Stimulated activated CD4-positive, alpha-beta T cell treated with anti-CD3 and anti-CD28 coated beads, Interleukin-15, amount 100 ng/mL, for 24 hours (primary cell): Measurements from ENCODE around the gene DNAJC8.

ENCODE experiments used
- DNase-seq: peaks from one replicate; pipeline ENCODE4 v3.0.0-alpha.2; 2020

Gene DNAJC8, protein sequence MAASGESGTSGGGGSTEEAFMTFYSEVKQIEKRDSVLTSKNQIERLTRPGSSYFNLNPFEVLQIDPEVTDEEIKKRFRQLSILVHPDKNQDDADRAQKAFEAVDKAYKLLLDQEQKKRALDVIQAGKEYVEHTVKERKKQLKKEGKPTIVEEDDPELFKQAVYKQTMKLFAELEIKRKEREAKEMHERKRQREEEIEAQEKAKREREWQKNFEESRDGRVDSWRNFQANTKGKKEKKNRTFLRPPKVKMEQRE

DNA sequence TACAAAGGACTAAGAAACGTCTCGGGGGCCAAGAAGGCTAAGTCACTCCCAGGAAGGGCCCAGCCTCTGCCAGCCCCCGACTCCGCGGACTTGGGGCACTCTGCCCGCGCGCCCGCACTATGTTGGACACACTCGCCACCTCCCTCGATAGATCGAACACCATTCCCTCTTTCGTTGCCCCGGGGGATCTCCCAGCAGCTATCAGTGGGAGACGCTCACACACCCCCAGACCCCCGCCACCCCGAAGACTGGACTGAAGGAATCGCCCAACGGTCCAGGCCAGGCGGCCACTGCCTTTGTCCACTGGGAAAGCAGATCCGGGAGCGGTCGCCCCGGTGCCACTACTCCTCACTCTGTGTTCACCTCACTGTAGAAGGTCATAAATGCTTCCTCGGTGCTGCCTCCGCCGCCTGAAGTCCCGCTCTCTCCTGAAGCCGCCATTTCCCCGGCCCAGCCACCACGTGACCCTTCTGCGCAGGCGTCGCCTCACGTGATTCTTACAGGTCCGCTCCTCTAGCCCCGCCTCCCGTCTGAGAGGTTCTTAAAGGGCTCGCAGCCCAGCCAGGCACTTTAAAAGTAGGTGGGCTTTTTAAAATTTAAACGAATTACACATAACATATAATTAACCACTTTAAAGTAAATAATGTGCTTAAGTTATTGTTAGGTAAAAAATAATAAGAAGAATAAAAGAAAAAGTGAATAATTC lies at the start of gene DNAJC8:
DNAJC8 (minus strand) TSS at position 472 of the 706 bp plus-strand sequence; CDS start at position 441, 31 bp downstream.
- peak; percentile 98 for DNase-seq

DNA sequence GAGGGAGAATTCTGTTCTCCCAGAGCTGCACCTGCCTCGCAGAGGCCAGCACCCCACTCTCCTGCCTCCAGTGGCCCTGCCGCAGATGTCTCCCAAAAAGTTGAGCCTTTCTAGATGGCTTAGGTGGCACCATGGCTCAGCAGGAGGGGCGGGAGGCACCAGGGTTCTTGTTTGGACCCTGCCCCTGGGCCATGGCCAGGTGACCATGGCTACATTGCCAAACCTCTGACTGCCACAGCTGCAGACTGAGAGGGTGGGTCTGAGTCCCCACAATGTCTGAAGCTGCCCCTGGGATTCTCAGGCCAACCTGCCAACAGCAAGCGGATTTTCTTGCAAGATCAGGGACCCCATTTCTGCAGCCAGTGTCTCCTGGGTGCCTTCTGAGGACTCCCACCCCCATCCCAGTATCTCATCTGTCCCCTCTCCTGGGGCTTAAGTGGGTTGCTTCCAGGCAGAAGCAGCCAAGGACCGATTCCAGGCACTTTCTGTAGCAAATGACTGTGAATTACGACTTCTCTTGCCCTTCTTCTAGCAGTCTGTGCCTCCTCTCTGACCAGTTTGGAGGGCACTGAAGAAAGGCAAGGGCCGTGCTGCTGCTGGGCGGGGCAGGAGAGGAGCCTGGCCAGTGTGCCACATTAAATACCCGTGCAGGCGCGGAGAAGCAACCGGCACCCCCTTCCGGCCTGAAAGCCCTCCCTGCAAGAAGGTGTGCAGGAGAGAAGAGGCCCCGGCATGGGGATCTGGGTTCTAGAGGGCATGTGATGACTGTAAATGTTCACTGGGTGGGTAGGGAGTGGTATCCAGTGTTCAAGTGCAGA lies 49.0 kb upstream of the DNAJC8 start:
- DNase-seq: no peak

DNA sequence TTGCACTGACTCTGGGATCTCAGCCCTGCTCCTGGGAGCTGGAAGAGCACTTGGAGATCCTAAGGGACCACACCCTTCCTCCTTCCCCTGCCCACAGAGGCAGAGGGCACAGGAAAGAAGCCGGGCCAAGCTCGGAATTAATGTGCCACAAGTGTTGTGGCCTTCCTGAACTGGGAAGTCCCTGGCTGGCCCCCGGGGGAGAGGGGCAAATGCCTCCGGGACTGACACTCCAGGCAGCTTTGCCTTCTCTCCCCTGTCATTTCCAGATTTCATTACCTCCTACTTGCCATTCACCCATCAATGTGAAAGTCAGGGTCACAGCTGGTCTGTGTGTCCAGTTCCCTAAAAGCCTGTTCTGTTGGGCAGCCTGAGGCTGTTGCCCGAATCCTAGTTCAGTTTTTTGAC lies 48.1 kb upstream of the DNAJC8 start:
- DNase-seq: no peak

DNA sequence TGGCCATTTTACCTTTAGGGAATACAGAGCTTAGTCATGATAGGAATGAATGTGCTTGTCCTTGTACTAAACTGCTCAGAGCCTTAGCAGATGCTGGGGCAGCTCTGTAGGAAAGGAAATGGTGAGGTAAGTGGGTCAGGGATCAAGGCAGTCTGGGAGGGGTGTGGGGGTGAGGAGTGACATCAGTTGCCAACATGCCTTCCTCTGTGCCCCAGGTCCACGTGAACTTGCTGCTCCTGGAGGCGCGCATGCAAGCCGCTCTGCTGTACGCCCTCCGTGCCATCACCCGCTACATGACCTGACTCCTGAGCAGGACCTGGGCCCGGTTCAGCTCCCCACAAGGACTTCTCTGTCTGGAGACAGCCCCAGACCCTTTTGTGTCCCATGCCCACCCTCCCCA lies 47.7 kb upstream of the DNAJC8 start:
- DNase-seq: no peak

DNA sequence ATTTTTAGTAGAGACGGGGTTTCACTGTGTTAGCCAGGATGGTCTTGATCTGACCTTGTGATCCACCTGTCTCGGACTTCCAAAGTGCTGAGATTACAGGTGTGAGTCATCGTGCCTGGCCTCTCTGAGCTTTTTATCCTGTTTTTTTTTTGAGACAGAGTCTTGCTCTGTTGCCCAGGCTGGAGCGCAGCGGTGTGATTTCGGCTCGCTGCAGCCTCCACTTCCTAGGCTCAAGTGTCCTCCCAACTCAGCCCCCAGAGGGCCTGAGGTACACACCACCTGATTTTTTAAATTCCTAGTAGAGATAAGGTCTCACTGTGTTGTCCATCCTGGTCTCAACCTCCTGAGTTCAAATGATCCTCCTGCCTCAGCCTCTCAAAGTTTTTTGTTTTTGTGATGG lies 46.9 kb upstream of the DNAJC8 start:
- DNase-seq: no peak

DNA sequence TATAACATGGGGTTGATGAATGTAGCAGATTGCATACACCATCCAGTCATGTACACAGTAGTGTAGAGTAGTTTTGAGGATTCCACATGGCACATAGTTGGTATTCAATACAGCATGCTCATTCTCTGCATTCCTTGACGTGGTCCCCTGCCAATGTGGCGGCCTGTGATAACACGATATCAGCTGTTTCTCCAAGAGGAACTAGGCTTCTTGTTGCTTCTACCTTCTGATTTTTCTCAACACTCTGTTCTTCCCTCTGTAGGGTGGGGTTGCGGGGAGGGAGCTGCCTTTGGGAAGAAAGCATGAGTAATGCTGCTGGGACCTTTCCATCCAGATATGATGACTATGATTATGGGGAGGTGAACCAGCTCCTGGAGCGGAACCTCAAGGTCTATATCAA lies 45.9 kb upstream of the DNAJC8 start:
- no peak for DNase-seq

DNA sequence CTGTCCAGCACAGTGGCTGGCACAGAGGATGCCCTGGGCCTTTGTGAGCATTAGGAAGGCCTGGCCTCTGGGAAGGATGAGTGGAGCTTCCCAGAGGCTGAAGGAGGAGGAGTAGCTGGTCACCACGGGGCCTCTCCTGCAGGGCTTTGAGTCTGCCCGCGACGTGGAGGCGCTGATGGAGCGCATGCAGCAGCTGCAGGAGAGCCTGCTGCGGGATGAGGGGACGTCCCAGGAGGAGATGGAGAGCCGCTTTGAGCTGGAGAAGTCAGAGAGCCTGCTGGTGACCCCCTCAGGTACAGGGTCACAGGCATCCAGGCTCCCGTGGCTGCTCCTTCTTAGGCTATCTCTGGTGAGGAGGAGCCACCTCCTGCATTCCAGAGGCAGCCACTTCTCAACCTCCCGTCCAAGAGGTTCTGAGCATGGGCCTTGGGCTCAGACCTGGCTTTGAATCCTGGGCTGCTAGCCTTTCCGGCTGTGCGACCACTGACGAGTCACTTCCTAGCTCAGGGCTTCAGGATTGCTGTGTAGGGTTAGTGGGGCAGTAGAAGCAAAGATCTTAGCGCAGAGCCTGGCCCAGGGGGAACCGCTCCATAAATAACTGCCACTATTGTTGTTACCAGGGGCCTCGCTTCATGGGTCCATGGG lies 40.5 kb upstream of the DNAJC8 start:
- DNase-seq: no peak

DNA sequence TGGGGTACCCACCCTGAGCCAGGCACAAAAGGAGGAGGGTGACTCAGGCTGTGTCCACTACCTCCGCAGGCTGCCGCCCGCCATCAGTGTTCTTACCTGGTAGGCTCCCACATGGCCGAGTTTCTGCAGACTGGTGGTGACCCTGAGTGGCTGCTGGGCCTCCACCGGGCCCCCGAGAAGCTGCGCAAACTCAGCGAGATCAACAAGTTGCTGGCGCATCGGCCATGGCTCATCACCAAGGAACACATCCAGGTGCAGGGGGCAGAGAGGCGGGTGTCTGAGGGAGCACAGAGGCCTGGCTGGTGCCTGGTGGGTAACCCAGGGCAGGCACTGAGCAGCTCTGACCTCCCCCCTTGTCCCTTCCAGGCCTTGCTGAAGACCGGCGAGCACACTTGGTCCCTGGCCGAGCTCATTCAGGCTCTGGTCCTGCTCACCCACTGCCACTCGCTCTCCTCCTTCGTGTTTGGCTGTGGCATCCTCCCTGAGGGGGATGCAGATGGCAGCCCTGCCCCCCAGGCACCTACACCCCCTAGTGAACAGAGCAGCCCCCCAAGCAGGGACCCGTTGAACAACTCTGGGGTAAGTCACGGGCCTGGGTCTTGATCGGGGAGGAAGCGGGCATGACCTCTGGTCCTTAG lies 39.5 kb upstream of the DNAJC8 start:
- no peak for DNase-seq

DNA sequence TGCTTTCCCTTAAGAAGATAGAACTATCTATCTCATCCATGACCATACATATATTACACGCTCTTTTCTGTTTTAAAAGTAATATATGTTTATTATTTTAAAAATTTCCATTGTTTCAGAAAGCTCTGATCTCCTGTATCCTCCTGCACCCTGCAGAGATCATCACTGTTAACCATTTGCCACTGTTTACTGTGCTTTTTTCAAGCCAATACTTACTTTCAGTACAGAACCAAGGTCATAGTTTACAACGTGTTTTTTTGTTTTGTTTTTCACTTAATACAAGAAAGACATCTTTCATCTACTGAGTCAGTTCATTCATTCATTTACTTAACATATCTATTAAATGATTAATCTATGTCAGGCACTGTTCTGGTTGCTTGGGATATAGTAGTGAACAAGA lies 36.7 kb upstream of the DNAJC8 start:
- DNase-seq: no peak

DNA sequence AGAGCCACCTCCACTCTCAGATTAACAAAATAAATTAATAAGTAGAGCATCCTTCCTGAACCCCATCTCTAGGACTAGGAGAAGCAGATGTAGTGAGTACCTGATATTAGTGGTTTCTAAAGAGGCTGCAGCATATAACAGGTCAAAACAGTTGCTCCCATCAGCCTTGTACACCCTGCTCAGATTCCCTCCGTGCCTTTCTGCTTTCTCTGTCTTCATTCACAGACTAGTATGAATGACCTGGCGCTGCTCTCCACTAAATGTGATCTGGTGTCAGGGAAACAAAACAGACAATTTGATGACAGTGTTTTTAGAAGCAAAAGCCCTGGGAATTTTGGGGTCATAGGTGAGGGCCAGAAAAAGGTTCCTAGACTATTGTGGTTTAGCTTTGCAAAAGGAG lies 34.8 kb upstream of the DNAJC8 start:
- no peak for DNase-seq

DNA sequence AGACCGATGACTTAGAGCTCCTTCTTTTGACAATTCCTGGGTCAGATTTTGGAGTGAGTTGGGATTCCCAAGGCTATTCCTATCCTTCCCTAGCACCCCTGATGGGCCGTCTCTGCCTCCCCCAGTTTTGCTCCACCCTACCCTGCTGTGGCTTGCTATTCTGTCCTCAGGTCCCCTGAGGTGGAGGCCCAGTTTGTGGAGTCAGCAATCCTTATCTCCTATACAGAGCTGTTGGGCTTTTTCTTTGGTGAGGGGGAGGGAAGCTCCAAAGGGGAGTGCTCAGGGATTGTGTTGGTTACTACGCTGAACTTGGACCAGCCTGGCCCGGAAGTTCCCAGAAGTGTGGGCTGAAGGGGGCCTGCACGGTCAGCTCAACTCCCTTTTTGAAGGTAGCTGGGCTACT lies 34.1 kb upstream of the DNAJC8 start:
- DNase-seq: no peak

DNA sequence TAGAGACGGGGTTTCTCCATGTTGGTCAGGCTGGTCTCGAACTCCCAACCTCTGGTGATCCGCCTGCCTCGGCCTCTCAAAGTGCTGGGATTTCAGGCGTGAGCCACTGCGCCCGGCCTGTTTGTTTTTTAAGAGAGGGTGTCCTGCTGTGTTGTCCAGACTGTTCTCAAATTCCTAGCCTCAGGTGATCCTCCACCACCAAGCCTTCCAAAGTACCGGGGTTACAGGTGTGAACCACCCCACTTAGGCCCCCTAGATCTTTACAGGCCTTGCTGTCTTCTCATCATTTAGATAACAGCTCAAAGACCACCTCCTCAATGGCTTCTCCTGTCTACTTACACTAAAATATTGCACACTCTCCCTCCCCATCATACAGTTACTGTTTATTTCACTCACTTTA lies 32.7 kb upstream of the DNAJC8 start:
- no peak for DNase-seq

DNA sequence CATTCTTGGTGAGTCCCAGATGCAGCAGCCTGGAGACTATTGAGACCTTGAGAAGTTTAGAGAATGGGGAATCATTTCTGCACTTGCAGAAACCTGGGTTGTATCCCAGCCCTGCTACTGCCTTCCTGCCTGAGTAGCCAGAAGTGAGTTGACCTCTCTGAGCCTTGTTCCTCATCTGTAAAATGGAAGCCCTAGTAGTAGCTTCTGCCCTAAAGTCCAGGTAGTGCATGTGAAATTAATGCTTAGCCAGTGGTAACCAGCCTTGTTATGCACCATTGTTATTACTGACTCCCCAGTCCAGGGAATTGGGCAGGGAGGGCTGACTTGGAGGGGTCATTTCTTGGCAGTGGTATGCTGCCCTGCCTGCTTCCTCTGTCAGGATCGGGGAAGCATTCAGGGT lies 32.1 kb upstream of the DNAJC8 start:
- DNase-seq: no peak

DNA sequence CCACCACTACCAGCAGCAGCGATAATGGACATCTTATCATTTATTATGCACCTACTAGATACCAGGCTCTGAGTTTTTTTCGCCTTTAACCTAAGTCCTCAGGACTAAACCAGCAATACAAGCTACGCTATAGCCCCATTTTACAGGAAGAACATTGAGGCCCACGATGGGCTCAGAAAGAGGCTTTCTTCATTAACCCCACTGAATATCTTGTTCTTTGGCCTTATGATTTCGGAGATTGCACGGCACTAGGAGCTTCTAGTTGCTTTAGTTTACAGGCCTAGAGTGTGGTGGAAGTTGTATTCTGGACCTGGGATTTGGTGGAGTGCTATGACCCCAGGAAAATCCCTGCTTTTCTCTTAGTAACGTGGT lies 28.0 kb upstream of the DNAJC8 start:
- no peak for DNase-seq

DNA sequence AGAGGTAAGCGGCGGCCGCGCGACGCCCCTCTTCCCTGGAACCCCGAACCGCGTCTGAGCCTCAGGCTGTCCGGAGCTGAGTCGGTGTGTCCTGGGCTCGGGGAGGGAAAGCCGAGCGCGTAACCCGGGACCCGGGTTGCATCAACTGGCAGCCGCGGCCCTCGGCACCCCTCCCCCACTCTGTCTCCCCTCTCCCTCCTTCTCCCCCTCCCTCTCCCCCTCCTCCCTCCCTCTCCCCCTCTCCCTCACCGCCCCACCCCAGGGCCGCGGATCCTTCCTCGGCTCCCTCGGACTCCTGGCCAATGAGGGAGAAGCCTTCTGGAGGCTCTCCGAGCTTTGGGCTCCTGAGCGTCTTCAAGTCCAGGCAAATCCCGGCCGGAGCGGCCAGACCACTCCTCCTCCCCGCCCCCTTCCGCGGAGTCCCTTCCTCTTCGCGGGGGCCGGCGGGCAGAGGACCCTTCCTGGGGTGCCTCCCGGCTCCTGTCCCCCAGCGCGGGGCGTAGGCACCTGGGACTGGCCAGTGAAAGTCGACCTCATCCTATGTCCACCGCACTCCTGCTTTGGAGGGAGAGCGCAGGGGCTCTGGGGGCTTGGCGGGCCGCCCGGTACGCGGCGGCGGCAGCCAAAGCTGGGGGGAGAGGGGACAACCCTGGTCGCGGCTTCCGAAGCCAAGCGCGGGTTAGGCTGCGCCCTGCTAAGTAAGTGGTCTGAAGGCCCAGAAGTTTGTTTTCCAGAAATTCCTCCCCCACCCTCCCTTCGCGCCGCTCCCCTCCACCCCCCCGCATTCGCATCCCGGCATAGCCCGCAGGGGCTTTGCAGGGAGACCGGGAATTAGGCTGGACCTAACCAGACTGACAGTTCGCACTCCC lies 27.3 kb upstream of the DNAJC8 start:
- peak; percentile 52 for DNase-seq

DNA sequence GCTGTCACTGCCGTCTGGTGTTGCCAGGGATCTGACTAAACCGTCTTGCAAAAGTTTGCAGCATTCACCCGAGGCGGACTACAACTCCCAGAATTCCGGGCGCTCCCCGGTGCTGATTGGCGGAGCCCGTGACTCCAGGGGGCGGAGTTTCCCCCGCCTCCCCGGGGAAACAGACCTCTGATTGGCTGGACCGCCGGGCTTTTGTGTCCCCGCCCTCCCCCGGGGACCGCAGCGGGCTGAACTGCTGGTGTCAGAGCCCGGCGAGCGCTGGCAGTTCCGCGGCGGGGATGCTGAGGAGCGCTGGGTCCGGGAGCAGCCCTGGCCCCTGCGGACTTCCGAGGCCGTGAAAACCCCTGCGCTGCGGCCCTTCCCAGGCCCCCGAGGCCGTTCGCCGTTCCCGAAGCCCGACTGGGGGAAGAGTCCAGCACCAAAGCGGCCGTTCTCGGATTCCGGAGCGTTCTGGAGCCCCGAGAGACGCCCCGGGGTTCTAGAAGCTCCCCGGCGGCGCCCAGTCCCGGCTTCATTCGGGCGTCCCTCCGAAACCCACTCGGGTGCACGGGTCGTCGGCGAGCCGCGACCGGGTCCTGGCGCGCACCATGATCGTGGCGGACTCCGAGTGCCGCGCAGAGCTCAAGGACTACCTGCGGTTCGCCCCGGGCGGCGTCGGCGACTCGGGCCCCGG lies 26.6 kb upstream of the DNAJC8 start, which contains the start of gene SESN2:
SESN2 (plus strand) TSS at position 267 of the 682 bp plus-strand sequence; CDS start at position 597, 330 bp downstream.
- peak; percentile 100 for DNase-seq

DNA sequence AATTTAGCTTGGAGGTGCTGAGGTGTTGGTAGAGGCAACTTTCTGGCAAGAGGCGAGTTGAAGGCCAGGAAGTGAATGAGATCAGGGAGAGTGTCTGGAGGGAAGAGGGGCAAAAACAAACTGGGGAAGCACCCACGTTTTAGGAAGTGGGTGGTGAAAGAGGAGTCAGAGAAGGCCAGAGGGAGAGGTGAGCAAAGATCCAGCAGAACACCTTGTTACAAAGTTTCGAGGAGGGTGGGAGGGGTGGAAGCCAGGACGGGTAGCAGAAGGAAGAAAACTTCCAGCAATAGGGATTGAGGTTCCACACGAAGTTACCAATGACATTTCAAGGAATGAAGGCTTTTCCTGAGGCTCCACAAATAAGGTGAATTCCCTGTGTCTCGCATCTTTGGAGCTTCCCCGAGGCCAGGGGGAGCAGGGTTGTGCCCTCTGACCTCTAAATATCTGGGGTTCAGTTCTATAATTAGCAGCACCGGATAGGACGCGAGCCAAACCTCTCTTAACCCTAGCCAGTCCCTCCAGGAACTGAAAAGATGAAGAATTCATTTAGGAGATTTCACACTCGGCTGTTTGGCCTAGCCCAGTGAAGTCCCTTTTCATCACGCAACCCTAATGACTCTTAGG lies 25.9 kb upstream of the DNAJC8 start:
- DNase-seq: no peak

DNA sequence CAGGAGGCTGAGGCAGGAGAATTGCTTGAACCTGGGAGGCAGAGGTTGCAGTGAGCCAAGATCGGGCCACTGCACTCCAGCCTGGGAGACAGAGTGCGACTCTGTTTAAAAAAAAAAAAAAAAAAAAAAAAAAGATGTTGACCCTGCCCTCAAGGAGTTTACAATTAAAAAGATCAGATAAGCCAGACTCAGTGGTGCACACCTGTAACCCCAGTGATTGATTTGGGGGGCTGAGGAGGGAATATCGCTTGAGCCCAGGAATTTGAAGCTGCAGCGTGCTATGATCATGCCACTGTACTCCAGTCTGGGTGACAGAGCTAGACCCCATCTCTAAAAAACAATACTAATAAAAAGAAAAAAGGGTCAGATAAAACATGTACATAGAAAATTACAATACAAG lies 24.9 kb upstream of the DNAJC8 start:
- DNase-seq: no peak

DNA sequence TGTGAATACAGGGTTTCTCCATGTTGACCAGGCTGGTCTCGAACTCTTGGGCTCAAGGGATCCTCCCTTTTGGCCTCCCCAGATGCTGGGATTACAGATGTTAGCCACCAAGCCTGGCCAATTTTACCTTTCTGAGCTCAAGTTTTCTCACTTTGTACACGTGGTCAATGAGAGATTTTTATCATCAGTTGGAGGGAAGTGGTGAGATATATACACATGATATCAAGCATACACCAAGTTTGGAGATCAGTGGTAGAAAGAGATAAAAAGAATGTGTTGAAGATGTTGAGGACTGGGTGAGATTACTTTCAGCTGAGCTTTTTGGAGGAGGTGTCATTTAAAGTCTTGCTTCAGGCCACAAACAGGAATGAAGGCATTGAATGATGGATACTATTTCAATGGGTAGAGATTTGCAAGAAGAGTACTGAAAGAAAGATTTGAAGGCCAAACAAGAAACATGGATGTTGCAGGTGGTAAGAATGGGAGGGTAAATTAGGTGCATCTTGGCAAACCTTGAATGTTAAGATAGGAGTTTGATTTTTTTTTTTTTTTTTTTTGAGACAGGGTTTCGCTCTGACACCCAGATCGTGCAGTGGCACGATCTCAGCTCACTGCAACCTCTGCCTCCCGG lies 23.5 kb upstream of the DNAJC8 start:
- DNase-seq: no peak

DNA sequence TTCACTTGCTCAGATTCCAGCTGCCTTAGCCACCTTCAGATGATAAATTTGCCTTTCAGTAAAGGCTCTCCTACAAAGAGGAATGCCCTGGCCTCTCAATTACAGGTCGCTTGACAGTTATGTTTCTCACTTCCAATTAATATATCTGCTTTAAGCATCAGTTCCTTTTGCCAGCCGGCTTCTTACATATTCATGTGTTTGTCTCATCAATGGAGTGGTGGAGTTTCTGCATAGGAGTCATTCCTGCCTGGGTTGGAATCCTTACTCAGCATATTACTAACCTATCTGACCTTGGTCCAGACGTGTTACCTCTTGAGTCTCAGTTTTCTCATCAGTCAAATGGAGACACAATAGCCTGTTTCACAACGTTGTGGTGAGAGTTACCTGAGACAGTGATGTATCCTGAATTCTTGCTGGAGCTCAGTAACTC lies 17.1 kb upstream of the DNAJC8 start:
- DNase-seq: no peak
